Activated effector memory CD4-positive, alpha-beta T cell treated with anti-CD3 and anti-CD28 coated beads, Interleukin-2, amount 50 U/mL, for 16 hours (primary cell): ENCODE results near the gene TBL3.

Experiments
- DNase-seq: peaks from one replicate; pipeline ENCODE4 v3.0.0-alpha.2; 2020

The TBL3 gene

DNA sequence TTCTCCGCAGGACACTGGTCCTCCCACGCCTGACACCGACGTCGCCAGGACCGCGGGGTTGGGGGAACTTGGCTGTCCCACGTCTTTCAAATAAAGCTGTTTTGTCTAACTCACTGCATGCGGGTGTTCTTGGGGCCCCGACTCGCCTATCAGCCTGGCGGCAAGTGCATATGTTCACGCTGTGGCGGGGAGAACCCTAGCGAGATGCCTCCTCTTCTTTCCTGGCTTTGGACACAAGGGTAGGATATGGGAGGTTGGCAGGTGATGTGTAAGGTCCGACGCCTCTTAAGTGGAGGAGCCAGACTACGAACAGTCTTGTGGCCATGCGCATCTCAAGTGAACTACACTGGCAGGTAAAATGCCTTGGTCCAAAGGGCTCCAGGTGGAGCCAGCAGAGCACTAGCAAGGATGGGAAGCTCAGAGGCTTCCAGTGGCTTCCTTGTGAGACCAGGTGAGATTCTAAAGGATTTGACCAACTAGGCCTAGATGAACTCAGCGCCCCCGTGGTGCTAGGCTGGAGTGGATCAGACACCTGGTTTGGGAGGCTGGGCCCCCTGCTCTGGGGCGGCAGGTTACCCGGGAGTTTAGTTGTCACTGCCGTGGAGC, 6.4 kb upstream of the TBL3 start:
- no peak for DNase-seq

DNA sequence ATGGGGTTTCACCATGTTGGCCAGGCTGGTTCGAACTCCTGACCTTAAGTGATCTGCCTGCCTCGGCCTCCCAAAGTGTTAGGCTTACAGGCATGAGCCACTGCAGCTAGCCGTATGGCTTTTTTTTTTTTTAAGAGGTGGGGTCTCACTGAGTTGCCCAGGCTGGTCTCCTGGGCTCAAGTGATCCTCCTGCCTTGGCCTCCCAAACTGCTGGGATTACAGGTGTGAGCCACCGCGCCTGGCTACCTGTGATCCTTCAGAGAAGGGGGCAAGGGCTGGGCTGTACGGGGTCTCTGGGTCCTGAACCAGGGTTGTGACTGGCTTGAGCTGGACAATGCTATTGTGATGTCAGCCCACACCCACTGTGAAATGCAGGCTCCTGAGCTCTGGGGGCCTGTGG, 5.4 kb upstream of the TBL3 start, which contains the start of gene RNF151:
RNF151 (plus strand) TSS at position 397 of the 400 bp plus-strand sequence. CDS start 26 bp downstream, outside the sequence.
- no peak for DNase-seq

DNA sequence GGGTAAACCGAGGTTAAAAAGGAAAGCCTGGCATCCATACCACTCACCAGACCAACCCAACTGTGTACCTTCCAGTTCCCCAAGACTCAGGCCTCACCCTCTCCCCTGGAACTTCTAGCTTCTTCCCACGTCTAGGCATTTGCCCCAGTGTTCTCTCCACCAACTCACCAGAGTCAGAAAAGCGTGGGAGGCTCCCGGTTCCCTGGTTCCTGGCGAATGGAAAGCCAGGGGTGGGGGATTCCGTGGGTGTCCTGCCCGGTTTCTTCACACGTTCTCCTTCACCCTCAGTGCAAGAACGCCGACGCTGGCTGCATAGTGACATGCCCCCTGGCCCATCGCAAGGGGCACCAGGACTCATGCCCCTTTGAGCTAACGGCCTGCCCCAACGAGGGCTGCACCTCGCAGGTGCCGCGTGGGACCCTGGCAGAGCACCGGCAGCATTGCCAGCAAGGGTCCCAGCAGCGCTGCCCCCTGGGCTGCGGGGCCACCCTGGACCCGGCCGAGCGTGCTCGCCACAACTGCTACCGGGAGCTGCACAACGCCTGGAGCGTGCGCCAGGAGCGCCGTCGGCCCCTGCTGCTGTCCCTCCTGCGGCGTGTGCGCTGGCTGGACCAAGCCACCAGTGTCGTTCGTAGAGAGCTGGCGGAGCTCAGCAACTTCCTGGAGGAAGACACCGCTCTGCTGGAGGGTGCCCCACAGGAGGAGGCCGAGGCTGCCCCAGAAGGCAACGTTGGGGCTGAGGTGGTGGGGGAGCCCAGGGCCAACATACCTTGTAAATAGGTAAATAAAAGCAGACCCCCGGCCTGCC, 3.5 kb upstream of the TBL3 start:
- no peak for DNase-seq

DNA sequence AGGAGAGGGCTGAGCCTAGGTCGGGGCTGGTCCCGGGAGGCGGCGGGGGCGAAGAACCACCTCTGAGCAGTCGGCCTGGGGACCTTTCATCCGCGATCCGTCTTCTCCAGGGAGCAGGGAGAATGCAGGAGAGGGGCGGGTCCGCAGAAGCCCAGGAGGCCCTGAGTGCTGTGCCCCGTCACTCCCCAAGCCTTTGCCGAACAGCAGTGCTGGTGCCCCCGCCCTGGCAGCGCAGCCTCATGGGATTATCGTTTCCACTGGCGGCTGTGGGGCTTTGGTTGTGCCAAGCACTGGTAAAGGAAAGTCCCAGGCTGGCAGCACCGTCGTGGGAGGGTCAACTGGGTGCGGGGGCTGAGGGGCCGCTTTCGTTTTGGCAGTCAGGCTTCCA, 631 bp downstream of the TBL3 start:
- peak; percentile 75 for DNase-seq

DNA sequence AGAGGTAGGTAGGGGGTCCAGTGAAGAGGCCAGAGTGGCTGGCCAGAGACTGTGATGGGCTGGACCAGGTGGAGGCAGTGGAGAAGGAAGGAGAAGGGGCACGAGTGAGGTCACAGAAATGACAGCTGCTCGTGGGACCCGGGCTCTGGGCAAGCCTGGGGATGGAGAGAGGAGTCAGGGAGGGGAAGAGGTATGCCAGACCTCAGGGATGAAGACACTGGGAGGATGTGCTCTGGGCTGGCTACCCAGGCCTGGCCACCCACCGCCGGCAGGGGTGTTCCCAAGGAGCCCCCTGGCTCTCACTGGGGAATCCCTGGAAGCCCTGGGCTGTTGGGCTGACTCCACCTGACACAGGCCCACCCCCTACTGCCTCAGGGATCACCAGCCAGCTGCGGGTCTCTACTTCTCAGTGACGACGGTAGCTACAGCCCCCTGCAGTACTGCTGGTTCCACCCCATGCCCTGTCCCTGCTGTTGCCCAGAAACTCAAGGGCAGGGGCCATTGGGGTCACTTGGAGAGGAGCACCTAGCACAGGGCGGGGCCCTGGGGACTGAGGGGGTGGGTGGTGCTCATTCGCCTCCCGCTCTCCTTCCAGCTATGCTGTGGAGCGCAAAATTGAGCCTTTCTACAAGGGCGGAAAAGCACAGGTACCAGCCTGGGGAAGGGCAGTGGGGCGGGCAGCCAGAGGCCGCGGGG, 1.8 kb downstream of the TBL3 start:
- DNase-seq, result no peak

DNA sequence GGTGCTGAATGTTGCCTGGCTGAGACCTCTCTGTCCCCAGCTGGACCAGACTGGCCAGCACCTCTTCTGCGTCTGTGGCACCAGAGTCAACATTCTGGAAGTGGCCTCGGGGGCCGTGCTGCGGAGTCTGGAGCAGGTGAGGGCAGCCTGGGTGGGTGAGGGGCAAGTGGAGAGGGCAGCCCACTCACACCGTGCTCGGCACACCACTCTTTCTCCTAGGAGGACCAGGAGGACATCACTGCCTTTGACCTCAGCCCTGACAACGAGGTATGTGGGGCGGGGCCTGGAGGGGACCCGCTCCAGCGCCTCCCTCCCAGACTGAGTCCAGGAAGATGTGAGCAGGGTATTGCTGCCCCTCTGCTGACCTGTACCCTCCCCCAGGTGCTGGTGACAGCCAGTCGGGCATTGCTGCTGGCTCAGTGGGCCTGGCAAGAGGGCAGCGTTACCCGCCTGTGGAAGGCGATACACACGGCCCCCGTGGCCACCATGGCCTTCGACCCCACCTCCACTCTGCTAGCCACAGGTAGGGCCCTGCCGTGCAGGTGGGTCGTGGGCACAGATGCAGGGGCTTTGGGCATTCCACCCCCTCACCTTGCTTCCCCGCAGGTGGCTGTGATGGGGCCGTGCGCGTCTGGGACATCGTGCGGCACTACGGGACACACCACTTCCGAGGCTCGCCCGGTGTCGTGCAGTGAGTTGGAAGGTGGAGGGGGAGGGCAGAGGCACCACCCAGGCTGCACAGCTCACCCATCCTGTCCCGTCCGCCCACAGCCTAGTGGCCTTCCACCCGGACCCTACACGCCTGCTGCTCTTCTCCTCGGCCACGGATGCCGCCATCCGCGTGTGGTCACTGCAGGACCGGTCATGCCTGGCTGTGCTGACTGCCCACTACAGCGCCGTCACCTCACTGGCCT, 2.6 kb downstream of the TBL3 start:
- no peak for DNase-seq

DNA sequence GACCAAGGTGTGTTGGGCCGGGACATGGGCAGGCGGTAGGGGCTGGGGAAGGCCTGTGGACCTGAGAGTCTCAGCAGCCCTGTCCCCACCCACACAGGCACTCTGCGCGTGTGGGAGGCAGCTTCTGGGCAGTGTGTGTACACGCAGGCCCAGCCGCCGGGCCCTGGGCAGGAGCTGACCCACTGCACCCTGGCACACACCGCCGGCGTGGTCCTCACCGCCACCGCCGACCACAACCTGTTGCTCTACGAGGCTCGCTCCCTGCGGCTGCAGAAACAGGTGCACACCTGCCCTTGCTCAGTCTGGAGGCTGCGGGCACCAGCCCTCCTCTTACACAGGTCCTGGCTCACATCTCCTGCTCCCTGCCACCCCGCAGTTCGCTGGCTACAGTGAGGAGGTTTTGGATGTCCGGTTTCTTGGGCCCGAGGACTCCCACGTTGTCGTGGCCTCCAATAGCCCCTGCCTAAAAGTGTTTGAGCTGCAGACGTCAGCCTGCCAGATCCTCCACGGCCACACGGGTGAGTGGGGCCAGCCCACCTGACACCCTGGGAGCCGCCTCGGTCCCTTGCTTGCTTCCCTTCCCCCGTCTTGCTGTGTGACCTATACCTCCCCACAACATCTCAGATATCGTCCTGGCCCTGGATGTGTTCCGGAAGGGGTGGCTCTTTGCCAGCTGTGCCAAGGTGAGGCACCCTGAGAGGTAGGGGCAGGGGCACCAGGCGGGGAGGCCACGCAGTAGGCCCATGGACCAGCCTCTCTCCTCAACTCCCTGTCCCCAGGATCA, 3.8 kb downstream of the TBL3 start:
- DNase-seq, result no peak

DNA sequence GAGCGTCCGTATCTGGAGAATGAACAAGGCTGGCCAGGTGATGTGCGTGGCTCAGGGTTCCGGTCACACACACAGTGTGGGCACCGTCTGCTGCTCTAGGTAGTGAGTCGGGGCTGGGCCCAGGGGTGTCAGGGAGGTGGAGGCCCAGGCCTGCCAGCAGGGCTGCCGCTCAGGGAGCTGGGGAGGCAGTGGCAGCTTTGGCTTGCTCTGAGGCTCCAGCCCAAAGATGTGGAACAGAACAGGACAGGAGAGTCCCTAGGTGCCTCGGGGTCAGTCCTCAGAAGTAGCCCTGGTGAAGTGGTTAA, 4.3 kb downstream of the TBL3 start:
- no peak for DNase-seq

DNA sequence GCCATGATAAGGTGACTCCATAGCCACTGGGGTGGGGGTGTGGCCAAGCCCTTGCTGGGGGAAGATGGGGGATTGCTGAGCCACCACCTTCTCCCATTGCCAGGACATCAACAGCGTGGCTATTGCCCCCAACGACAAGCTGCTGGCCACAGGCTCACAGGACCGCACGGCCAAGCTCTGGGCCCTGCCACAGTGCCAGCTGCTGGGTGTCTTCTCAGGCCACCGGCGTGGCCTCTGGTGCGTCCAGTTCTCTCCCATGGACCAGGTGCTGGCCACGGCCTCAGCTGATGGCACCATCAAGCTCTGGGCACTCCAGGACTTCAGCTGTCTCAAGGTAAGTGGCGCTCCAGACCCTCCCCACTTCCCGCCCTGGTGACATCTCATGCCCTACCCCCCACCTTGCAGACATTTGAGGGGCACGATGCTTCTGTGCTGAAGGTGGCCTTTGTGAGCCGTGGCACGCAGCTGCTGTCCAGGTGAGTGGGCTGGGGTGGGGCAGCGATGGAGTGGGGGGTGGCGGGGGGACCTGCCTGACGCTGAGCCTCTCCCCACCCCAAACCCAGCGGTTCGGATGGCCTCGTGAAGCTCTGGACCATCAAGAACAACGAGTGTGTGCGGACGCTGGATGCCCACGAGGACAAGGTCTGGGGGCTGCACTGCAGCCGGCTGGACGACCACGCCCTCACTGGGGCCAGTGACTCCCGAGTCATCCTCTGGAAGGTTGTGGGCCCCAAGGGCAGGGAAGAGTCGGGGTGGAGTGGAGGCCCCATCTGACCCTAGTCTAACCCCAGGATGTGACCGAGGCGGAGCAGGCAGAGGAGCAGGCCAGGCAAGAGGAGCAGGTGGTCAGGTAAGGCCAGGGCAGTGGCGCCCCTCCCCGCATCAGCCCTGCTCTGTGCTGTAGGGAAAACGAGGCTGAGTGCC, 5.4 kb downstream of the TBL3 start:
- no peak for DNase-seq

DNA sequence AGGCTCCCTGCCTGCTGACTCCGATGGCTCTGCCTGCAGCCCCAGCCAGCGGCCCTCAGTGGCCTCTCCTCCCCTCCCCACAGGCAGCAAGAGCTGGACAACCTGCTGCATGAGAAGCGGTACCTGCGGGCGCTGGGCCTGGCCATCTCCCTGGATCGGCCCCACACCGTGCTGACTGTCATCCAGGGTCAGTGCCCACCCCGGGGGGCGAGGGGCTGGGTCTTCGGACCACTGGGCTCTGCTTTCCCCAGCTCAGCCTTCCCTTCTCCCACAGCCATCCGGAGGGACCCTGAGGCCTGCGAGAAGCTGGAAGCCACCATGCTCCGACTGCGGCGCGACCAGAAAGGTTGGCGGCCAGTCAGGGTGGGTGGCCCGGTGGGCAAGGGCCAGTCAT, 6.0 kb downstream of the TBL3 start:
- DNase-seq, result no peak

DNA sequence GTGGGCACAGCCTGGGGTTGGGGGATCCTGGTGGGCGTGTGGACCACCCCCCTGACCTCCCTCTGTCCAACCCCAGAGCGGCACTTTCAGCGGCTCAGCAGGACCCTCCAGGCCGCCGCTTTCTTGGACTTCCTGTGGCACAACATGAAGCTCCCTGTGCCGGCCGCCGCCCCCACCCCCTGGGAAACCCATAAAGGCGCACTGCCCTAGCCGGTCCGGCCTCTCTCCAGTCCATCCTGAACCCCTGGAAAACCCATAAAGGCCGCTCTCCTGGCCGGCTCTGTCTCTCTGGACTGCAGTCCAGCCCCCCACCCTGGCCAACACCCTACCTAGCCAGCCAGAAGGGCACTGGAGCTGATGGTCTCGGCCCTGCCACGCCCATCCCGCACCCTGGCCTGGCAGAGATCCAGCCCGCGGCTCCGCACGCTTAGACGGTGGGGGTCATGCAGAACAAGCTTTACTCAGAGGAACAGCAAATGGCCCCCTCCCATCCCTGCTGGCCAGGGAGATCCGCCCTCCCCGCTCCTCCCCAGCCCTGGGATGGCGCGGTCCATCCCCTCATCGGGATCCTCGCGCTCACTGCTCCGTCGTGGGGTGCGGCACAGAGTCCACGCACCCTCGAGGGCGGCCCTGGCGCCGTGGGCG, 6.7 kb downstream of the TBL3 start:
- DNase-seq, result no peak

DNA sequence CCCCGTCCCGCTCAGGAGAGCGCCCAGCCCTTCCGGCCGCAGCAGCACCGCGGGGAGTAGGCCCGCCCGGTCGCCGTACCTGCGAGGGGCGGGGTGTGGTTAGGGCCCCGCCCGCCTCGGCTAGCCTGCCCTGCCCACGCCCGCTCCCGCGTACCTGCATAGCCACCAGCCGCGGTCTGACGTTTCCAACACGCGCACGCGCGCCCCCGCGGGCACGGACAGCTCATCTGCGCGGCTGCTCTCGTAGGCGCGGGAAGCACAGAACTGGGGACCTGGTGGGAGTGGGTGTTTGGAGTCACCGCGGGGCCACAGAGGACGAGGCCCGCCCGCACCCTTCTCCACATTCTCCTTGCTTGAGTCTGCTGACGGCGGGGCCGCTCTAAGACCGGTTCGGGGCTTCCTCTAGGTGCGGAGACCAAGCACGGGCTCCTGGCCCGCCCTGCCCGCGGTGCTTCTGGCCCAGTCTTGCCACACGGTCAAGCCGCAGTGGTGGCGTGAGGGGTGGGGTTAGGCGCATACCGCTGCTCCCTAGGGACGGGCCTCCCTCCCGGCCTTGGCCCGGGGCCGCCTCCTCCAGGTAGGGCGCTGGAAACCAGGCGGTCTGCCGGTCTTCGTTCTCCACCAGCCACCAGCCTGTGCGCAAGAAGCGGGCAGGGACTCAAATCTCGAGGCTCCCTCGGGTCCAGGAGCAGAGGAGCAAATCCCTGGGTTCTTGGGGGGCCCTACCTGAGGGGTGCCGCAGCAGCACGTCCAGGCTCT, 7.6 kb downstream of the TBL3 start:
- DNase-seq, result peak; percentile 80

DNA sequence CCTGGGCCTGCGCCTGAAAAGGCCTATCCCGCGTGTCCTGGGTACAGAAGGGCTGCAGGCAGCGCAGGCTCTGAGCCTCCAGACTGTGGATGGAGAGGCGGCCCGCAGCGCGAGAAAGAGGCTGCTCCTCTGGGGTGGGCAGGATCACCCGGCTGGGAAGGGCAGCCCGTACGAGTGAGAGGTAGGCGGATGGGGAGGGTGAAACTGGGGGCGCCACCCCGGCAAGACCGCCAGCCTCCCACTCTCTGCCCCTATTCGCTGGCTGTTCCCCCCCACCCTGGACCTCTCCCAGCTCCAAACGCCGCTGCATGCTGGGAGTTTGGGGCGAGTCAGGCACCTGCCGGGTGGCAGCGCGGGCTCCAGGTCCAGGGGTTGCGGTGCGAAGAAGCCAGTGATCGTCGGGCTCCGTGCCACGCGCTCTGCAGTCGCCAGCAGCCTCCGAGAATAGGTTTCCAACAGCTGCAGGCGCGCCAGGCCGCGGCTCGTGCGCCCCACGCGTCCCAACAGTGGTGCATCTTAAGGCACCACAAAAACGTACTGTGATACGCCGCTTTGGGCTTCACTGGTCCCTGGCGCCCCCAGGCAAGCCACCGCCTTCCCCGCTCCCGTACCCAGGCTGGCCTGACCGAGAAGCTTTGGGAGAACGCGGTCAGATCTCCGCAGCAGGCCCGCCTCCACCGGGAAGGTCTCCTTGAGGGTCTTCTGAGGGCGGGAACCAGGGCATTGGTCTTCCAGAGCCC, 8.3 kb downstream of the TBL3 start:
- no peak for DNase-seq

DNA sequence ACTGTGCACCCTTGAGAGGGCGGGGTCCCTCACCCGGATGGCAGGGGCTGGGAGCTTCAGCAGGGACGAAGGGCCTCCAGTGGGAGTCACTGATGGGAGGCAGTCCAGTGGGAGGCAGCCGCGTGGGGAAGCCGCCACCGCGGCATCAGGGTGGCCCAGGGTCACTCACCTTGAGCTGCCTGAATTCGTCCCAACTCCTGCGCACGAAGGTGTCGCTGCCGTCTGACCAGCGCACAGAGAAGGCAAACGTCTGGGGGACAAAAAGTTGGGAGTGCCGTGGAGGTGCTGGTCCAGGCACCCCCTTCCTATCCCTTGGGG, 8.9 kb downstream of the TBL3 start:
- no peak for DNase-seq

DNA sequence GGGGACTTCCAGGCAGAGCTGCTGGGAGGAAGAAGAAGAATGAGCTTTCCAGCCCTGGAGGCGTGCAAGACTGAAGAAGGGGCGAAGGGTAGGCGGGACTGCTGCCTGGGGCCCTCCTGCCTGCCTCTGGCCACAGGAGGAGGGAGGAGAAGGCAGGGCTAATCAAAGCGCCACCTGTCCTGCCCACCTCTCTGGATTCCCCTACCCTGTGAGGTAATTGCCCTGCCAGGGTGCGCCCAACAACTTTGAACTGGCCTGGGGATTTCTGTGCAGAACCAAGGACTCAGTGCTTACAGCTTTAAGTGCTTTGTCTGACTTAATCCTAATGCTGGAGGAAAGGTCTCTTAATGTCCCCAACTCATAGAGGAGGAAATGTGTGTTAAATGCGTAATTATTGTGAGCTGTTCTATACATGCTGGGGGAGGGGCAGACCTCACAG, 9.6 kb downstream of the TBL3 start, which contains the start of gene NOXO1:
NOXO1 (minus strand) TSS at position 72 of the 439 bp plus-strand sequence. CDS start 290 bp downstream, outside the sequence.
- DNase-seq, result no peak

DNA sequence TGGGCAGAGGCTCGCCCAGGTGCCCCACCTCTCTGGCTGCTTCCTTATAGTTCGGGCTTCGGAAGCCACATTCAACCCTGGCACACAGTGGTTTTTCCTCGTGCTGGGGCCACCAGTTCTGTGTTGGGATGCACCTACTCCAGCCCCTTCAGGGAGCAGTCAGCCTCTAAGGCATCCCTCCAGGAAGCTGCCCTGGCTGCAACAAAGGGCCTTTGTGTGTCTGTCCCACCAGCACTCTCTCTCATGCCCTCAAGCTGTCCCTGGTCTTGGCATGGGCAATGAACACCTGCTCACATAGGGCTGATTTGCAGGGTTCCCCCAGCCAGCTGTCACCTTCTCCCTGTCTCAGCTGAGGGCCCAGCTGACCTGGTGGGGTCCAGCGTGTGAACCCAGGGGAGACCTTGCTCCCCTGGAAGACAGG, 10.2 kb downstream of the TBL3 start:
- DNase-seq, result no peak

DNA sequence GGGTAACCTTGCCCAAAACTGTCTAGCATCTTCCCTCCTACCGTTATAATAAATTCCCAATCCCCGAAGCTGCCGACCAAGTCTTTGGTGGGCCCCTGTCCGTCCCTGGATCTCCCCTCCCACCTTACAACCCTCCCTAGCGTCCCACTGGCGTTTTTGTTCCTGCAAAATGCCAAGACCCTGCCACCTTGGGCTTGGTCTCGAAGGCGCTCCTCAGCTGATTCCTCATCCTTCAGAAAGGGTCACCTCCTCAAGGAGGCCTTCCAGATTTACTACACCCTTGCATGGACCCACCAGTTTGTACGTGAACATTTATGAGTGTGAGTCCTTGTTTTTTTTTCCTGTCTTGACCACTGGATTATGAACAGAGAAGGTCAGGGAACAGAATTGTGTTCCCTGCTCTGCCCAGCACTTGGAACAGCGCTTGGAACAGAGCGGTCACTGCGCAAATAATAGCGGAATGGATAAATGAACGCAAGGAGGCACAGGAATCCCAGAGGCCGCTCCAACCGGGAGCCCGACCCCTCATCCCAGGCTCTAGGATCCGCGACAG, 11.2 kb downstream of the TBL3 start:
- no peak for DNase-seq

DNA sequence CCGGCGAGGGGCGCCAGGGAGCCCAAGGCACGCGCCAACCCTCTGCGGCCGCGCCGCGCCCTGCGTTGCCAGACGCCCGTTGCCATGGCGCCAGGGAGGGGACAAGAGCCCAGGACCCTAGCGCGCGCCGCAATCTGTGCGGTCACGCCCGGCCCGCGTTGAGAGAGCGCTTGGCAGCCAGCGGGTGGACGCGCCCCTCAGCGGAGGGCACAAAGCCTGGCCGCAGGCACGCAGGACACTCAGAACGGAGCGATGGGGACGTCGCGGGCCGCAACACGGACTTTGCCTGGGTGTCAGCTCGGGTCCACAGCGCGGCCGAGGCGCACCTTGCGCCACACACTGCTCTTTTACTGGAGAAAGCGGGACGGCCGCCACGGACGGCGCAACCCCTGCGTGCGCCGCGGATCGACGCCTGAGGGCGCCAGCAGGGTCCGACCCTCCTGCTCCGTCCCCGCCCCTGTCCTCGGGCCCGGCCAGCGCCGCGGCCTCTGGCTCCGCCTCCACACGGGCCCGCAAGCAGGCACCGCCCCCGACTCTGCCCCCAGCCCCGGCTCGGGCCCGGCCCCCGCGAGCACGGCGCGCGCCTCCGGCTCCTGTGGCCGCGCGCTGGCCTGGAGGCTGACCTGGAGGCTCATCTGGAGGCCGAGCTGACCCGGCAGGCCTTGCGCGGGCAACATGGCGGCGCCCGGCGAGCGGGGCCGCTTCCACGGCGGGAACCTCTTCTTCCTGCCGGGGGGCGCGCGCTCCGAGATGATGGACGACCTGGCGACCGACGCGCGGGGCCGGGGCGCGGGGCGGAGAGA, 11.9 kb downstream of the TBL3 start, which contains the start of gene GFER:
GFER (plus strand) TSS at position 650 of the 803 bp plus-strand sequence; CDS start at position 676, 26 bp downstream.
- DNase-seq, result peak; percentile 89
